ENCODE measurements around the gene EPHA6.

GRCh38 chr3:97579365-97579764 is 765.0 kb downstream of the EPHA6 start:
- TF ChIP-seq, protein P1, sequence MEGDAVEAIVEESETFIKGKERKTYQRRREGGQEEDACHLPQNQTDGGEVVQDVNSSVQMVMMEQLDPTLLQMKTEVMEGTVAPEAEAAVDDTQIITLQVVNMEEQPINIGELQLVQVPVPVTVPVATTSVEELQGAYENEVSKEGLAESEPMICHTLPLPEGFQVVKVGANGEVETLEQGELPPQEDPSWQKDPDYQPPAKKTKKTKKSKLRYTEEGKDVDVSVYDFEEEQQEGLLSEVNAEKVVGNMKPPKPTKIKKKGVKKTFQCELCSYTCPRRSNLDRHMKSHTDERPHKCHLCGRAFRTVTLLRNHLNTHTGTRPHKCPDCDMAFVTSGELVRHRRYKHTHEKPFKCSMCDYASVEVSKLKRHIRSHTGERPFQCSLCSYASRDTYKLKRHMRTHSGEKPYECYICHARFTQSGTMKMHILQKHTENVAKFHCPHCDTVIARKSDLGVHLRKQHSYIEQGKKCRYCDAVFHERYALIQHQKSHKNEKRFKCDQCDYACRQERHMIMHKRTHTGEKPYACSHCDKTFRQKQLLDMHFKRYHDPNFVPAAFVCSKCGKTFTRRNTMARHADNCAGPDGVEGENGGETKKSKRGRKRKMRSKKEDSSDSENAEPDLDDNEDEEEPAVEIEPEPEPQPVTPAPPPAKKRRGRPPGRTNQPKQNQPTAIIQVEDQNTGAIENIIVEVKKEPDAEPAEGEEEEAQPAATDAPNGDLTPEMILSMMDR (IDR thresholded peaks at IDR 0.05 in 4 of 5, conservative IDR thresholded peaks at IDR 0.05 in 1 of 5), result no peak
- TF ChIP-seq POLR2A (IDR thresholded peaks at IDR 0.05), result no peak

Measured in gastrocnemius medialis (tissue), 4 donors.